ENCODE data around the gene HTR7. TPM values are rescaled to one million over a fixed set of nuclear protein-coding genes. Genes with fewer than 3 reads are reported as not detected.

HTR7 gene
- total RNA-seq, 1 donor from 2014 or later, result 0.64 TPM

GRCh38 chr10:90732581-90732980 lies 125.3 kb downstream of the HTR7 start:
- intact Hi-C loops (cut with DNase I), result no loop called here
- TF ChIP-seq CTCF (IDR thresholded peaks at IDR 0.05), result no peak
- Histone ChIP-seq H3K4me3 (no peak overlapping the region), H3K27ac (no peak overlapping the region), H3K27me3 (no peaks in the 10 kb centered on the region), H3K9me3 (no peaks in the 10 kb centered on the region), H3K4me1 (no peaks in the 10 kb centered on the region), H3K36me3 (no peaks in the 10 kb centered on the region)
- DNase-seq (no peak), ATAC-seq (no peak)

- H3K9me3 ChIP-seq, result no peaks in the 10 kb centered on the region
- DNase-seq (no peak), ATAC-seq (no peak)
- H3K27ac ChIP-seq, result no peak overlapping the region
- no peaks in the 10 kb centered on the region for H3K36me3 ChIP-seq
- TF ChIP-seq CTCF (IDR thresholded peaks at IDR 0.05), result no peak
- H3K4me3 ChIP-seq, result no peak overlapping the region
- no peaks in the 10 kb centered on the region for H3K27me3 ChIP-seq
- intact Hi-C loops (cut with DNase I), result no loop called here
- no peaks in the 10 kb centered on the region for H3K4me1 ChIP-seq
Measured at GRCh38 chr10:90723416-90724068, 134.3 kb downstream of the HTR7 start.

GRCh38 chr10:90722832-90723231 lies 135.0 kb downstream of the HTR7 start:
- H3K27ac ChIP-seq, result no peak overlapping the region
- ATAC-seq, result no peak
- TF ChIP-seq CTCF (IDR thresholded peaks at IDR 0.05), result no peak
- intact Hi-C loops (cut with DNase I), result no loop called here
- no peaks in the 10 kb centered on the region for H3K27me3 ChIP-seq
- no peak for DNase-seq
- H3K4me3 ChIP-seq, result no peak overlapping the region
- no peaks in the 10 kb centered on the region for H3K9me3 ChIP-seq
- no peaks in the 10 kb centered on the region for H3K36me3 ChIP-seq
- H3K4me1 ChIP-seq, result no peaks in the 10 kb centered on the region

GRCh38 chr10:90718182-90718581 lies 139.7 kb downstream of the HTR7 start:
- Histone ChIP-seq H3K27me3 (no peaks in the 10 kb centered on the region), H3K9me3 (no peaks in the 10 kb centered on the region), H3K36me3 (no peaks in the 10 kb centered on the region), H3K27ac (no peak overlapping the region), H3K4me1 (no peaks in the 10 kb centered on the region), H3K4me3 (no peak overlapping the region)
- DNase-seq (no peak), ATAC-seq (no peak)
- TF ChIP-seq CTCF (IDR thresholded peaks at IDR 0.05), result no peak
- intact Hi-C loops (cut with DNase I), result no loop called here

- DNase-seq (no peak), ATAC-seq (no peak)
- H3K9me3 ChIP-seq, result no peaks in the 10 kb centered on the region
- H3K27ac ChIP-seq, result no peak overlapping the region
- intact Hi-C loops (cut with DNase I), result no loop called here
- no peaks in the 10 kb centered on the region for H3K27me3 ChIP-seq
- H3K4me1 ChIP-seq, result no peaks in the 10 kb centered on the region
- TF ChIP-seq CTCF (IDR thresholded peaks at IDR 0.05), result no peak
- no peak overlapping the region for H3K4me3 ChIP-seq
- H3K36me3 ChIP-seq, result no peaks in the 10 kb centered on the region
Measured at GRCh38 chr10:90712529-90712928, 145.3 kb downstream of the HTR7 start.

GRCh38 chr10:90709727-90710126 lies 148.1 kb downstream of the HTR7 start:
- H3K27me3 ChIP-seq, result no peaks in the 10 kb centered on the region
- DNase-seq, result no peak
- H3K36me3 ChIP-seq, result no peaks in the 10 kb centered on the region
- H3K27ac ChIP-seq, result no peak overlapping the region
- H3K9me3 ChIP-seq, result no peaks in the 10 kb centered on the region
- H3K4me3 ChIP-seq, result no peak overlapping the region
- no peak for ATAC-seq
- H3K4me1 ChIP-seq, result no peaks in the 10 kb centered on the region
- no peak for TF ChIP-seq CTCF (IDR thresholded peaks at IDR 0.05)
- intact Hi-C loops (cut with DNase I), result no loop called here

Data from upper lobe of right lung (tissue), 1 donor.